CD1c-positive myeloid dendritic cell (primary cell): ENCODE data around the gene RHOB.

Experiments used
- DNase-seq: peaks from one replicate; pipeline ENCODE4 v3.0.0-alpha.2; 2016; ENCODE audit errors: extremely low spot score

RHOB gene

DNA sequence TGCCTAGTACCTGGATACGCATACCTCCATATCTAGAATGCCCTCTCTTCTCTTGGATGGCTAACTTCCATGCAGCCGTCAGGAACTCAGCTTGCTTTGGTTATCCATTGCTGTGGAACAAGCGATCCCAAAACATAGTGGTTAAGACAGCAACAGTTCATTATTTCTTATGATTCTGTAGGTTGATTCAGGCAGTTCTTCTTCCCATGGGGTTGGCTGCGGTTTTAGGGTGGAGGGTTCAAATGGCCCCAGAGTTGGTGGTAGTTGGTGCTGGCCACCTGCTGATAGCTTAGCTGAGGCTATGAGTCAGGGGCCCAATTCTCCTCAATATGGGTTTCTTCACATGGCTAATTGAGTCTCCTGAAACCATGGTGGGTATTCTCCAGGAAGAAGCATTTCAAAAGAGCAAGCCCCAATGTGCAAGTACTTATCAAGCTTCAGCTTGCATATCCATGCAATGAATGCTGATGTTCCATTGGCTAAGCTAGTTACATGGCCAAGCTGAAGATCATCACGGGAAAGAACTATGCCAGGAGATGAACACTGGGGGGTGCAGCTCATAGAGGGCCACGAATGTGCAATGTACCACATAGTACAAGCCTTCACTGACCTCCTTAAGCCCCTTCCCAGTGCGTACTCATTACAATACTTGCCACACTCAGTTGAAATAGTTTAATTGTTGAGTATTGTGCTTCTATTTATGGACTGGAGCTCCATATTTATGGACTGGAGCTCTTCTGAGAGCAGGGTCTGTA lies 10.0 kb upstream of the RHOB start:
- no peak for DNase-seq

DNA sequence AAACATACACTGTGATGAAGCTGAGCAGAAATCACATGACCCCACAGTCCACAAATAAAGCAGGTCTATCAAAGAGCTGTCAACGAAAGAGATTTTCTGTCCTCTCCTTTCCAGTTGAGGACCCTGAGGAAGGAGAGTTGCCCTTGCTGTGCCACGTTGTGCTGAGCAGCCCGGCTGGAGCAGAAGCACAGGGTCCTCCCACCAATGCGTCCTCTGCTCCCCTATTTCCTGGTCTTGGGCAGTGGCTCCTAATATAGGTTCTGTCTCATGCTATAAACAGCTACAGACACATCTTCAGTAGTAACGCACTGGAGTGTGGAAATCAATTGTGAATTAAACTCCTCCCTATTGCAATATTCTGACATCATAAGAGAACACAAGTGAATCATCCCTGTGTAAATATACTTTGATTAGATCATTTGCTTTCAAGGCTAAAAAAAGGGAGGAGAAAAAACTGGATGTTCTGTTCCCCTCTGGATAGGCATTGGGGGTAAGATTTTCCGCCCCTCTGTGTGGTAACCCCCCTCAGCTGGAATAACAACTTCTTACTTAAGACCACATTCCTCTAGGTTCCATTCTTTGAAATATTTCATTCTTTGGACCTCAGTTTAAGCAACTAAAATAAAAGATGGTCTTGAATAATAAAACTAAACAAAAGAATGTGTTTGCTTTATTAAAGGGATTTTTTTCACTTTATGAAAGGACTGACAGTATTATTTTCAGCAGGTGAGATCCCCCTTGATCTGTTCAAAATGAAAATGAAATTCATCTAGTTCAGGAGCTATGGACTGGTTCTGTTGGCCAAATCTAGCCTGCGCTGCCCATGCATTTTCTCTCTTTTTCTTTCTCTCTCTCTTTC lies 8.3 kb upstream of the RHOB start:
- DNase-seq: peak; percentile 76

DNA sequence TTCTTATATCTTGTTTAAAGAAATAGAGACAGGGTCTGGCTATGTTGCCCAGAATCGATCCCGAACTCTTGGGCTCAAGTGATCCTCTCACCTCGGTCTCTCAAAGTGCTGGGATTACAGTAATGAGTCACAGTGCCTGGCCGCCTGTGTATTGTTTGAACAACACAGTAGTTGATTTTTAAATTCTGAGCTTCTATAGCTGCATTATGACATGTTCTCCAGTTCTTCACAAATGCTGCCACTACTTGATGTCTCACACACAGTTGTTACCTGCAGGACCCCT lies 7.7 kb upstream of the RHOB start:
- peak; percentile 38 for DNase-seq

DNA sequence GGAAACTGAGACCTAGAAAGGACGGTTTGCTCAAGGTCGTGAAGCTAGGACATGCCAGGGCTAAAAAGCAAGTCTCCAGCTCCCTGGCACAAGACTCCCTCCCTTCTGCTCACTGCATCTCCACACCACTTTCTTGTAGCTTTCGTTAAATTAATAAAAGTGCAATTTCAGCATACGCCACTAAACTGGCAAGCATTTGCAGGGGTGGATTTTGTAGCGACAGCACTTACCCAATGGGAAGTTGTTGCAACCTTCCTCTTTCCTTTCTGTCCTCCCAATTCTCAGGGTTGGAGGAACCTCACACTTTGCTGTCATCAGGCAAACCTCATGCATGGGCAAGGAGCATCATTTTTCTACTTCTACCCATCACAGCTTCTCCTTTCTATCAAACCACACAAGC lies 7.4 kb upstream of the RHOB start:
- DNase-seq: peak; percentile 94

DNA sequence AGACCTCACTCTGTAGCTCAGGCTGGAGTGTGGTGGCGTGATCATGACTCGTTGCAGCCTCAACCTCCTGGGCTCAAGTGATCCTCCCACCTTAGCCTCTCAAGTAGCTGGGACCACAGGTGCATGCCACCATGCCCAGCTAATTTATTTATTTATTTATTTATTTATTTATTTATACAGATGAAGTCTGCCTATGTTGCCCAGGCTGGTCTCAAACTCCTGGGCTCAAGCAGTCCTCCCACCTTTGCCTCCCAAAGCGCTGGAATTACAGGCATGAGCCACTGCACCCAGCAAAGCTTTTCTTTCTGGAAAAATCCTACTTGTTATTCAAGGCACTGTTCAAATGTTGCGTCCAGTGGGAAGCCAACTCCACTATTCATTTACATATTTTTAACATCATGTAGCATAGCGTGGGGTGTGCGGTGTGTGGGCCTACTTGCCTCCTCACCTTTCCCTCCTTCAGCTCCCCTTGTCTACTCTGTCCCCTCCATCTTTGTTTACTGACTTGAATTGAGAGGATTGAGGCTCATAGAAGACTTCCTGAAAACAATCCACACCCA lies 6.8 kb upstream of the RHOB start:
- DNase-seq: no peak

DNA sequence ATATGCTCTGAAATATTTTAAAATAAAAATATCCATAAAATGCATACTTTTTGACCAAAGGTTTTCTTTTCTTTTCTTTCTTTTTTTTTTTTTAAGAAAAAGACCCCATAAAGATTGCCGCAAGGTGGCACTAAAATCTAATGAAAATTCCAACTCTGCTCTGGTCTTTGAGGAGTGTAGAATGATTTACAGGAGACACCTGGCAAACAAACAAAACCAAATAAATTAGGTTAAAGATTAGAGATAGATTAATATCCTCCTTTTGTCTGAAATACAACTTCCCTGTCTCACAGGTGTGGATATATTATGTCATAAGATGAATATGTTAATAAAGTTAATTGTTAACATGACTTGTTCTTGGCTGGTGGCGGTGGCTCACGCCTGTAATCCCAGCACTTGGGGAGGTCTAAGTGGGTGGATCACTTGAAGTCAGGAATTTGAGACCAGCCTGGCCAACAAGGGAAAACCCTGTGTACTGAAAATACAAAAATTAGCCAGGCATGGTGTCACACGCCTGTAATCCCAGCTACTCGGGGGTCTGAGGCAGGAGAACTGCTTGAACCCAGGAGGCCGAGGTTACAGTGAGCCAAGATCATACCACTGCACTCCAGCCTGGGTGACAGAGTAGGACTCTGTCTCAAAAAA lies 3.5 kb upstream of the RHOB start:
- peak; percentile 58 for DNase-seq

DNA sequence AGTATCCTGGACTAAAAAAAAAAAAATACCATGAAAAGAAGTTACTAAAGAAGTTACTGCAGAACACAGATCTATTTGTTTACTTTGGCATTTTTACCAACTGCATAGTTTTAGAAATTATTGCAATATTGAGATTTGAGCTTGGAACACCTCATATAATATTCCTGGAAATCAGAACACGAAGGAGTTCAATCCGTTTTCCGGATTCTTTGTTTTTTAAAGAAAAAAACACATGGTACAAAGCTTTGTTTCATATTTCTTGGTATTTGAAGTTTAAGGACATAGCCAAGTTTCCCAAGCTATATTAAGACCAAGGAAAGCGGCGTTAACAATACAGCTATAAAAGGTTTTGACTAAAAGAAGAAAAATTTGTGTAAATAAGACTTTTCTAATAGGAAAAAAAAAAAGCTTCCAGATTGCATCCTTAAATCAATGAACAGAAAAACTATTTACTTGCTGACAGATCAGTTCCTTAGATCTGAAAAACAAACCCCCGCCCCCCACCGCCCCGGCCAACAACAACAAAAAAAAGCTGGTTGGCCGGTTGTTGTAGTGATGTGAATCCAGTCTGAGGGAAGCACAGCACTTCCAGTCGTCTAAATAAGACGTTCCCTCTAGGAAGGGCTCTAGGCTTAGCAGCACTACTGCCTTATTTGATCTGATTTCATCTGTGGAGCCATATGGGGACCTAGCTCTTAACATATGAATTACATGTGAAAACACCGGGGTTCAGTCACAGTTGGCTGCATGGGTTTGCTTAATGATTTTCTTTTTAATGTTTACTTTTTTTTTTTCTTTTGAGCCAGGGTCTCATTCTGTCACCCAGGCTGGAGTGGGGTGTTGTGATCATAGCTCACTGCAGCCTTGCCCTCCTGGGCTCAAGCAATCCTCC lies 2.5 kb upstream of the RHOB start:
- DNase-seq: no peak

DNA sequence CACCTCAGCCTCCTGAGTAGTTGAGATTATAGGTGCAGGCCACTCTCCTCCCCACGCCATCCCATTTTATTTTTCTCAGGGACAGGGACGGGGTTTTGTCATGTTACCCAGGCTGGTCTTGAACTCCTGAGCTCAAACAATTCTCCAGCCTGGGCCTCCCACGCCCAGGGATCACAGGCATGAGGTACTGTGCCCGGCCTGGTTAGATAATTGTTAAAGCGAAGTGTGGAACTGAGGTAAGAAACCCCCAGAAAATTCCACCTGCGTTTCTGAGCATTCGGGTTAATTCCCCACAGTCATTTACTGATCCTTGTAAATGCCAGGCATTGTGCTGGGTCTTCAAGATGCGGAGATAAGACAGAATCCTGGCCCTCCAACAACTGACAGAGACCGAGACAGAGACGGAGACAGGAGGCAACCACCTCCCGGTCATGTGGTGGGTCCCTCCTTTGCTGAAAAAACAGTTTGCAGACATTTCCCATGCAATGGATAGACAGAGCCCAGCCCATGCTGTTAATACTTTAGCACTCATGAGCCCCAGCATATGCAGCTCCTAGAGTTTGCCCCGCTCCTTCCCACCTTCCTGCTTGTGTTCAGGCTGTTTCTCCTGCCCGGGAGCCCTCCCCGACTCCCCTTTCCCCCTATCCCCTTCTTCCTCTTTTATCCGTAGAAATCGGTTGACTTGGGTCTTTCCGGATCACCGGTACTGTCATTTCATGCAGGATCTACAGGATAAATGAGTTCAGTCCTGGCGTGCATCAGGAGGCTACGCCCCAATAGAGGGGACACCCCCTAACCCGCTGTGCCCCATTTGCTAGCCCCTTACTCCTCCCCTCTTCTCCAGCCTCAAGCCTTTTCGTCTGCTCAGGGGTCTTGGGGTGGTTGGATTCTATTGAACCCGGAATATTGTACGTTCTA lies 1.6 kb upstream of the RHOB start:
- DNase-seq: no peak

DNA sequence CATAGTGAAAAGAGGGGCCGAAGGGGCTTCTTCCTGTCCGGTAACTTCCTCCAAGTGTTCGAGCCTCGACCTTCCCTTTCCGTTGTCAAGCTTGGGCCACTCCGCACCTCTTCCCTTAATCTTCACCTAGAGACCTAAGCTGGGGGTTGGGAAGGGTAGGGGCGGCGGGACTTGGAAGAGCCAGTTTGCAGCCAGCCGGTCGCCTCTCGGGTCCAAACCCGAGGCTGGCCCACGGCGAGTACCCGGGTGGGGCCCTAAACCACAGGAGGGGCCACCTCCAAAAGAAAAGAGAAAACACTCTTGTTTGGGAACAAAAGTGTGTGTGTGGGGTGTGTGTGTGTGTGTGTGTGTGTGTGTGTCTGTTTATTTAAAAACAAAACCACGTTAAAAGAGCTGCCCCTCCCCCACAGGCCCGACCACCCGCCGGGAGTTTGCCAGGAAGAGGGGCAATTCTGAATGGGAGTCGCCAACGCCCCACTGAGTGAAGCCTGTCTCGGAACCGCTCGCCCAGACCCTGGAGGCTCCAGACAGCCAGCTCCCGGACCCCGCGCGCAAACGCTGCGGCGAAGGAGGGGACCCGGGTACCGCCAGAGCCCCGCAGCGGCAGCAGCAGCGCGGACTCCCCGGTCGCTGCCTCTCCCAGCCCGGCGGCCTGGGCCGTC lies 488 bp upstream of the RHOB start:
- peak; percentile 46 for DNase-seq

DNA sequence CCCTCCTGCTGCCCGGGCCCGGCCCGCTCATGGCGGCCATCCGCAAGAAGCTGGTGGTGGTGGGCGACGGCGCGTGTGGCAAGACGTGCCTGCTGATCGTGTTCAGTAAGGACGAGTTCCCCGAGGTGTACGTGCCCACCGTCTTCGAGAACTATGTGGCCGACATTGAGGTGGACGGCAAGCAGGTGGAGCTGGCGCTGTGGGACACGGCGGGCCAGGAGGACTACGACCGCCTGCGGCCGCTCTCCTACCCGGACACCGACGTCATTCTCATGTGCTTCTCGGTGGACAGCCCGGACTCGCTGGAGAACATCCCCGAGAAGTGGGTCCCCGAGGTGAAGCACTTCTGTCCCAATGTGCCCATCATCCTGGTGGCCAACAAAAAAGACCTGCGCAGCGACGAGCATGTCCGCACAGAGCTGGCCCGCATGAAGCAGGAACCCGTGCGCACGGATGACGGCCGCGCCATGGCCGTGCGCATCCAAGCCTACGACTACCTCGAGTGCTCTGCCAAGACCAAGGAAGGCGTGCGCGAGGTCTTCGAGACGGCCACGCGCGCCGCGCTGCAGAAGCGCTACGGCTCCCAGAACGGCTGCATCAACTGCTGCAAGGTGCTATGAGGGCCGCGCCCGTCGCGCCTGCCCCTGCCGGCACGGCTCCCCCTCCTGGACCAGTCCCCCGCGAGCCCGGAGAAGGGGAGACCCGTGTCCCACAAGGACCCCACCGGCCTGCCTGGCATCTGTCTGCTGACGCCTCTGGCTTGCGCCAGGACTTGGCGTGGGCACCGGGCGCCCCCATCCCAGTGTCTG lies 767 bp downstream of the RHOB start:
- DNase-seq: peak; percentile 59

DNA sequence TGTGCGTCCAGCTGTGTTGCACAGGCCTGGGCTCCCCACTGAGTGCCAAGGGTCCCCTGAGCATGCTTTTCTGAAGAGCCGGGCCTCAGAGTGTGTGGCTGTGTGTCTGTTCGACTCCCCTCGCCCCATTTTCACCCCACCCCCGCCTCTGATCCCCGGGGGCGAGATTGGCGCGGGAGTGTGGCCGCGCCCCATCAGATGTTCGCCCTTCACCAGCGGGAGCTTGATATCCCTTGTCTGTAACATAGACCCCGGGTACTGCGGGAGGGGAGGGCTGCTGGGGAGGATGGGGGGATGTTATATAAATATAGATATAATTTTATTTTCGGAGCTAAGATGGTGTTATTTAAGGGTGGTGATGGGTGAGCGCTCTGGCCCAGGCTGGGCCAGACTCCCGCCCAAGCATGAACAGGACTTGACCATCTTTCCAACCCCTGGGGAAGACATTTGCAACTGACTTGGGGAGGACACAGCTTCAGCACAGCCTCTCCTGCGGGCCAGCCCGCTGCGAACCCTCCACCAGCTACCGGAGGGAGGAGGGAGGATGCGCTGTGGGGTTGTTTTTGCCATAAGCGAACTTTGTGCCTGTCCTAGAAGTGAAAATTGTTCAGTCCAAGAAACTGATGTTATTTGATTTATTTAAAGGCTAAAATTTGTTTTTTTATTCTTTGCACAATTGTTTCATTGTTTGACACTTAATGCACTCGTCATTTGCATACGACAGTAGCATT lies 1.5 kb downstream of the RHOB start:
- DNase-seq: no peak

DNA sequence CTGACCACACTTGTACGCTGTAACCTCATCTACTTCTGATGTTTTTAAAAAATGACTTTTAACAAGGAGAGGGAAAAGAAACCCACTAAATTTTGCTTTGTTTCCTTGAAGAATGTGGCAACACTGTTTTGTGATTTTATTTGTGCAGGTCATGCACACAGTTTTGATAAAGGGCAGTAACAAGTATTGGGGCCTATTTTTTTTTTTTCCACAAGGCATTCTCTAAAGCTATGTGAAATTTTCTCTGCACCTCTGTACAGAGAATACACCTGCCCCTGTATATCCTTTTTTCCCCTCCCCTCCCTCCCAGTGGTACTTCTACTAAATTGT lies 2.1 kb downstream of the RHOB start:
- no peak for DNase-seq

DNA sequence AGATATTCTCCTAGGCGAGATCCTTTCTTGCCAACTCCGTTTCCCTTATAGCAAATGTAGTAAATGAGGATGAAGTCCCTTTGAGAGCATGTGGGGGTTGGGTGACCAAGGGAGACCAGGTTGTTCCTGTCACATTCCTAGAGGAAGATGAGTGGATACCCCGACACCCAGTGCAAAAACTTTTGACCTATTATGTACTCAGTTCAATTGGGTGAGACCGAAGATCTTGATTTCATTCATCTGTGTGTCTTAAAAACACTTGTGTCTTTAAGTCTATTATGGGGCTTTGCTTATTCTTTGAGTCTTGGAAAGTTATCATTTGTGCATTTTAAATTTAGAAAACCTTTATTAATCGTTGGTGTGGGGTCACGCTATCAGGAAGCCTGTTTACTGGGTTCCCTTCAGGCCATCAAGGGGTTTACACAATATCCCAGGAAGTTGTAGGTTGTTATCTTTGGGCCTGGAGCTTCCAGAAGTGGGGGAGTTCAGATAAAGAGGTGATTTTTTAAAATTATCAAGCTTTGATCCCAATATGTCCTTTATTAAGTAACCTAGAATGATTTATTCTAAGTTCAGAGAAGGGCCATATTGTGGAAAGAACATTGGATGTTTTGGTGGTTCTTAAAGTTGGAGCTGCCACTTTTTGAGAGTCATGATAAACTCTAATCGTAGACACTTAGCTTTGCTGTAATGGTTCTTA lies 2.8 kb downstream of the RHOB start:
- DNase-seq: no peak

DNA sequence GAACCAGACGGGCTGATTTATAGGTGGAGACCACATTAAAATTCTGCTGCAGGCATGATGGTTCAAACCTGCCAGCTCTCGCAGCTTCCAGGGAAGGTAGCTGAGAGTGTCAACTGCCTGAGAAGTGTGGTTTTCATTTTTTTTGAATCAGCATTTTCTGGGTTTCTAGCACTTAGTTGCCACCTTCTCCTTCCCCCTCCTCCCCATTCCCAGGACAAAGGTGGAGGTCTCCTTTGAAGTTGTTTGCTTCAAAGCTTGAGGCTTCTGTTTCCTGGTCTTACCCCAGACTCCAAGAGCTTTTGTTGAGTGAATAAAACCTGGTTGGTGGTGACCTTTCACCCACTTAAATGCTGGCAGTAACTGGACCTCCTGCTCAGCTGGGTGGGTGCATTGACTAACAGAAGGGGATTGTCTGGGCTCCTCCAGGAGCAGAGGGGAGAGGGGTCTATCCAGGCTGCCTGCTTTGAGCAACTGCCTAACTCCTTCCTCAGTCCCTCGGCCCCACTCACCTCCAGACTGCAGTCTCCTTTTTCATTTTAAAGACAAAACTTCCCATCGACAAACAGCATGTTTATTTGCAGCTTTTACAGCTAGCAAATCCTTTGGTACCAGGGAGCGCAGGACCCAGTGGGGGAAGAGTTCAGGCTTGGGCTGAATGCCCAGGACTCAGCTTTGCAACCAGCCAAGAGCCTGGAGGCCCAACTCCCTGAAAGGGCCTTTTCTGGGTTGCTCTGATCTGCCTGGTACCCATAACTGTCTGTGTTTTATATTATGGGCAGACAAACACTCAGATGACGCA lies 3.5 kb downstream of the RHOB start:
- no peak for DNase-seq

DNA sequence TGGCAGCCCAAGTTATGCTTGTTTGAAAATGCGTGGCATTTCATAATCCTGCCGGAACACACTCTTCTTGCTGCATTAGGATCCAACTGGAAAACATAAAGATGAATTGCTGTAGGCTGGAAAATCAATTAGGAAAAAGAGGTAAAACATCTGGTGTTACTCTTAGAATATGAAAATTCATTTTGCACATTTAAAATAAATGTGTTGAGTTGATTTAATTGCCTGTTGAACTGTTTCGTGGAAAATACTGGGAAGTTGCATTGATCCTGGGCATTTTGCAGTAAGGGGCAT lies 4.1 kb downstream of the RHOB start:
- no peak for DNase-seq

DNA sequence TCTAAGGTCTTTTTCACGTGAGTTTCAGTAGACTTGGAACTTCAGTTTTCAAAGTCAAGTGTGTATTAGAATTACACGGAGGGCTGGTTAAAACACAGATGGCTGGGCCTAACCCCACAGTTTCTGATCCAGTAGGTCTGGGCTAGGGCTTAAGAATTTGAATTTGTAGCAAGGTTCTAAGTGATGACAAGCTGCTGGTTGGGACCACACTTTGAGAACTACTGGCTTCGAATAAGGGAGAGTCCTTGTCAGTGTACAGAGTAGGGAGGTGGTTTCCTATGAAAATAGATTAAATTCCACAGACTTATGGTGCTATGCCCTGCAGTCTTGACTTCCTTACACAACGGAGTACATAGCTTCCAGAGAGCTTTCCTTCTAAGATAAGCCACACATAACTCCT lies 4.5 kb downstream of the RHOB start:
- DNase-seq: no peak

DNA sequence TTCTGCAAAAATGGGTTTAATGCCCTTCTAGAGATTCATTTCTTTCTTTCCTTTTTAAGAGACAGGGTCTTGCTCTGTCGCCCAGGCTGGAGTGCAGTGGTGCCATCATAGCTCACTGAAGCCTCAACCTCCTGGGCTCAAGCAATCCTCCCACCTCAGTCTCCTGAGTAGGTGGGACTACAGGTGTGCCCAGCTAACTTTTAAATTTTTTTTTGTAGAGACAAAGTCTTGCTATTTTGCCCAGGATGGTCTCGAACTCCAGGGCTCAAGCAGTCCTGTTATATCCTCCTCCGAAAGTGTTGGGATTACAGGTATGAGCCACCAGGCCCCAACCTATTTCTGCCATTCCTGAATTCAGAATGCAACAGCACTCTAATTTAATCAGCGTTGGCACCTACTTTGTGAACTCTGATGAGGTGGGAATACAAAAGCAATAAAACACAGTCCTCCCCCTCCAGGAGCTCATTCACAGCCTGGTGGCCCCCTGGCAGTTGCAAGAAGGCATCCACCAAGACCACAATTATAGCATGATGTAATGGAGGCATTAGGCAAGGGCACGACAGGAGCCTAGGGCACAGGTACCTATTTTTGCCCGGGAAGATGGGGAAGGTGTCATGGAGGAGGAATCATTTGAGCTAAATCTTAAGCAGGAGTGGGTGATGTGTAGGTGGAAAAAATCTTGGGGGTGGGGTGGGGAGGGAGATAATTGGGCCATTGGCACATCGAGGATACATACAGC lies 5.1 kb downstream of the RHOB start:
- no peak for DNase-seq
